H1 (cell line): Measurements from ENCODE around the gene CDKN2C. TPM values are rescaled to one million over a fixed set of nuclear protein-coding genes. Genes with fewer than 3 reads are reported as not detected.
A peak's percentile ranks its signal among the peaks of the same experiment; 100 is the strongest.

ENCODE experiments used
- CBX8 ChIP-seq: fragments of 300-800, 300-1000 bp; sonication (generic); IDR thresholded peaks from 2 replicates; pipeline ENCODE4 v1.7.1; 2016; ENCODE audit warnings: low read depth, low read length, borderline replicate concordance
- polyA plus RNA-seq, 7 experiments: library from polyadenylated mRNA; depleted of rRNA in 3 of 7; stranded (reverse) in 5 of 7; unstranded in 2 of 7; fragments of >200 nt in 5 of 7; fragments of 200-250 nt in 2 of 7; gene quantifications; 1 replicate in 5 of 7; 2 replicates in 1 of 7; 4 replicates in 1 of 7; pipeline versions ENCODE4 v1.2.1 to v1.2.3, GENCODE V29; 2011 to 2013; ENCODE audit warnings: missing spikeins in 2 of 7, mixed read lengths in 2 of 7
- total RNA-seq: library from RNA; stranded (reverse); fragmentation: NEBNext Ultra II Directional; extraction: Animal tissue kit (Norgen Biotek cat#: 25700); gene quantifications from 2 replicates; pipeline ENCODE4 v1.2.1, GENCODE V29; 2021

The CDKN2C gene
- total and polyA plus RNA-seq, 2 of the 8 experiments (the other 6 are each of a cell fraction or from before 2014, with no cell fraction given), result not detected

DNA sequence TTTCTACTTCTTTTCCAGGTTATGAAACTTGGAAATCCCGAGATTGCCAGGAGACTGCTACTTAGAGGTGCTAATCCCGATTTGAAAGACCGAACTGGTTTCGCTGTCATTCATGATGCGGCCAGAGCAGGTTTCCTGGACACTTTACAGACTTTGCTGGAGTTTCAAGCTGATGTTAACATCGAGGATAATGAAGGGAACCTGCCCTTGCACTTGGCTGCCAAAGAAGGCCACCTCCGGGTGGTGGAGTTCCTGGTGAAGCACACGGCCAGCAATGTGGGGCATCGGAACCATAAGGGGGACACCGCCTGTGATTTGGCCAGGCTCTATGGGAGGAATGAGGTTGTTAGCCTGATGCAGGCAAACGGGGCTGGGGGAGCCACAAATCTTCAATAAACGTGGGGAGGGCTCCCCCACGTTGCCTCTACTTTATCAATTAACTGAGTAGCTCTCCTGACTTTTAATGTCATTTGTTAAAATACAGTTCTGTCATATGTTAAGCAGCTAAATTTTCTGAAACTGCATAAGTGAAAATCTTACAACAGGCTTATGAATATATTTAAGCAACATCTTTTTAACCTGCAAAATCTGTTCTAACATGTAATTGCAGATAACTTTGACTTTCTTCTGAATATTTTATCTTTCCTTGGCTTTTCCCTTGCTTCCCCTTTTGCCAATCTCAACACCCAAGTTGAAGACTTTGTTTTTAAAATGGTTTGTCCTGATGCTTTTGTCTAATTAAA lies 4.0 kb downstream of the CDKN2C start (continued):
- TF ChIP-seq CBX8, result peak; percentile 8; the same call in 1 of the 2 replicates
- TF ChIP-seq, all 59 proteins: peak for 5
